ENCODE measurements around the gene SAYSD1. TPM values are rescaled to one million over a fixed set of nuclear protein-coding genes. Genes with fewer than 3 reads are reported as not detected.

SAYSD1 gene
- total RNA-seq, 1 donor from 2014 or later: 16.7 TPM

GRCh38 chr6:39058471-39059147 lies 56.4 kb downstream of the SAYSD1 start:
- no peak for DNase-seq (ENCODE audit: extremely low read depth, low read depth, low spot score)

- no peak for DNase-seq (ENCODE audit: extremely low read depth, low read depth, low spot score)
These were observed 57.5 kb downstream of the SAYSD1 start for GRCh38 chr6:39057251-39058155.

GRCh38 chr6:39056681-39057080 lies 58.3 kb downstream of the SAYSD1 start:
- DNase-seq (ENCODE audit: extremely low read depth, low read depth, low spot score): no peak

- no peak for DNase-seq (ENCODE audit: extremely low read depth, low read depth, low spot score)
These were observed 58.8 kb downstream of the SAYSD1 start for GRCh38 chr6:39056191-39056590.

GRCh38 chr6:39055661-39056060 lies 59.3 kb downstream of the SAYSD1 start:
- no peak for DNase-seq (ENCODE audit: extremely low read depth, low read depth, low spot score)

GRCh38 chr6:39054577-39055142 lies 60.3 kb downstream of the SAYSD1 start:
- DNase-seq (ENCODE audit: extremely low read depth, low read depth, low spot score): no peak

Other genes starting within 250 kb of the SAYSD1 start
- gene GLP1R, start 66.4 kb downstream of the SAYSD1 start, total RNA-seq: not detected in 2 replicates
- not detected in 2 replicates for gene KCNK5, start 114.3 kb upstream of the SAYSD1 start, total RNA-seq
- gene KCNK17, start 199.2 kb upstream of the SAYSD1 start, total RNA-seq: not detected in 2 replicates
- gene KCNK16, start 207.5 kb upstream of the SAYSD1 start, total RNA-seq: not detected in 2 replicates